HUES6 (cell line): ENCODE data around the gene QRFP.

ENCODE experiments used
- H3K27ac ChIP-seq: 2 replicates; pipeline ENCODE4 v1.7.0; 2013; ENCODE audit warnings: low read depth, mild to moderate bottlenecking, low read length, inconsistent platforms
- H3K27me3 ChIP-seq: 2 replicates; pipeline ENCODE4 v1.6.1; 2013; ENCODE audit warnings: low read length; ENCODE audit not compliant: control insufficient read depth, insufficient read depth
- H3K36me3 ChIP-seq: 2 replicates; pipeline ENCODE4 v1.6.1; 2013; ENCODE audit warnings: low read length; ENCODE audit not compliant: control insufficient read depth, insufficient read depth
- H3K4me1 ChIP-seq: 2 replicates; pipeline ENCODE4 v1.6.1; 2013; ENCODE audit warnings: low read length; ENCODE audit not compliant: control insufficient read depth, insufficient read depth
- H3K4me3 ChIP-seq: 2 replicates; pipeline ENCODE4 v1.5.1; 2013; ENCODE audit warnings: low read depth, low read length
- H3K9ac ChIP-seq: one replicate; pipeline ENCODE4 v1.6.1; 2013; ENCODE audit warnings: mild to moderate bottlenecking, low read length
- H3K9me3 ChIP-seq: 2 replicates; pipeline ENCODE4 v1.6.1; 2013; ENCODE audit warnings: low read depth, low read length; ENCODE audit not compliant: control insufficient read depth, insufficient read depth

The QRFP gene

GRCh38 chr9:130847306-130848217 lies 49.0 kb downstream of the QRFP start:
- H3K36me3 ChIP-seq = no peaks in the 10 kb centered on the region
- H3K4me3 ChIP-seq = no peak overlapping the region
- no peaks in the 10 kb centered on the region for H3K27me3 ChIP-seq
- peak overlapping the region; percentile 56; the same call in 1 of the 2 replicates for H3K27ac ChIP-seq
- no peaks in the 10 kb centered on the region for H3K9me3 ChIP-seq
- peak overlapping the region; percentile 12 for H3K9ac ChIP-seq
- H3K4me1 ChIP-seq = peaks cover 43% of the 10 kb centered on the region

- Histone ChIP-seq H3K9ac (no peak overlapping the region), H3K4me1 (peaks cover 52% of the 10 kb centered on the region), H3K27me3 (no peaks in the 10 kb centered on the region), H3K27ac (peak overlapping the region; percentile 56; the same call in 1 of the 2 replicates), H3K36me3 (no peaks in the 10 kb centered on the region), H3K9me3 (no peaks in the 10 kb centered on the region), H3K4me3 (no peak overlapping the region)
Observed at GRCh38 chr9:130846487-130847305, 49.9 kb downstream of the QRFP start.

GRCh38 chr9:130845901-130846481 lies 50.6 kb downstream of the QRFP start:
- Histone ChIP-seq H3K9ac (no peak overlapping the region), H3K4me1 (peaks cover 52% of the 10 kb centered on the region), H3K27me3 (no peaks in the 10 kb centered on the region), H3K4me3 (no peak overlapping the region), H3K36me3 (no peaks in the 10 kb centered on the region), H3K9me3 (no peaks in the 10 kb centered on the region), H3K27ac (0 out of 2 replicates have a peak overlapping the region, but pooled peaks have one; percentile 56)

GRCh38 chr9:130845254-130845653 lies 51.4 kb downstream of the QRFP start:
- Histone ChIP-seq H3K4me1 (peaks cover 52% of the 10 kb centered on the region), H3K9ac (no peak overlapping the region), H3K27ac (no peak overlapping the region), H3K36me3 (no peaks in the 10 kb centered on the region), H3K27me3 (no peaks in the 10 kb centered on the region), H3K4me3 (no peak overlapping the region), H3K9me3 (no peaks in the 10 kb centered on the region)

GRCh38 chr9:130844044-130844451 lies 52.6 kb downstream of the QRFP start:
- no peak overlapping the region for H3K9ac ChIP-seq

GRCh38 chr9:130843049-130843908 lies 53.3 kb downstream of the QRFP start:
- Histone ChIP-seq H3K9ac (no peak overlapping the region), H3K9me3 (no peaks in the 10 kb centered on the region), H3K4me3 (no peak overlapping the region), H3K27ac (no peak overlapping the region), H3K4me1 (peaks cover 64% of the 10 kb centered on the region), H3K36me3 (no peaks in the 10 kb centered on the region), H3K27me3 (no peaks in the 10 kb centered on the region)

More at GRCh38 chr9:130844044-130844451, 52.6 kb downstream of the QRFP start:
- no peaks in the 10 kb centered on the region for H3K27me3 ChIP-seq
- peaks cover 63% of the 10 kb centered on the region for H3K4me1 ChIP-seq
- no peaks in the 10 kb centered on the region for H3K9me3 ChIP-seq
- H3K27ac ChIP-seq = no peak overlapping the region
- H3K36me3 ChIP-seq = no peaks in the 10 kb centered on the region
- no peak overlapping the region for H3K4me3 ChIP-seq
